WTC11 (cell line): ENCODE results near the gene ATP9B.

Experiments used
- CBFB ChIP-seq: sonication (generic); formaldehyde crosslinking; IDR thresholded peaks from 2 replicates; pipeline ENCODE4 v1.8.1; 2022; ENCODE audit warnings: mild to moderate bottlenecking, low read depth, missing genetic modification reagents
- ETV6 ChIP-seq: sonication (generic); formaldehyde crosslinking; IDR thresholded peaks from 2 replicates; pipeline ENCODE4 v1.8.1; 2022; ENCODE audit warnings: mild to moderate bottlenecking, missing genetic modification reagents
- FOXK1 ChIP-seq: sonication (generic); formaldehyde crosslinking; IDR thresholded peaks from 2 replicates; pipeline ENCODE4 v1.8.0; 2022; ENCODE audit warnings: mild to moderate bottlenecking, moderate library complexity, missing genetic modification reagents
- HMGXB4 ChIP-seq: sonication (generic); formaldehyde crosslinking; IDR thresholded peaks from 2 replicates; pipeline ENCODE4 v1.8.1; 2023; ENCODE audit warnings: mild to moderate bottlenecking, moderate library complexity, missing genetic modification reagents
- IRF2 ChIP-seq: sonication (generic); formaldehyde crosslinking; IDR thresholded peaks from 2 replicates; pipeline ENCODE4 v1.8.0; 2022; ENCODE audit warnings: low read depth, missing genetic modification reagents, borderline replicate concordance
- PREB ChIP-seq: sonication (generic); formaldehyde crosslinking; IDR thresholded peaks from 2 replicates; pipeline ENCODE4 v1.8.1; 2022; ENCODE audit warnings: mild to moderate bottlenecking, missing genetic modification reagents, moderate library complexity, borderline replicate concordance
- SP1 ChIP-seq: sonication (generic); formaldehyde crosslinking; conservative IDR thresholded peaks from 2 replicates; pipeline ENCODE4 v1.8.1; 2022; ENCODE audit warnings: missing genetic modification reagents
- ZNF232 ChIP-seq: sonication (generic); formaldehyde crosslinking; IDR thresholded peaks from 2 replicates; pipeline ENCODE4 v1.8.0; 2022; ENCODE audit warnings: mild to moderate bottlenecking, missing genetic modification reagents
- TF ChIP-seq, protein P1 (sequence below): fragments of 250-450 bp; sonication (Bioruptor Pico); IDR thresholded peaks from 2 replicates; pipeline ENCODE4 v1.9.0; 2021; ENCODE audit warnings: mild to moderate bottlenecking, borderline replicate concordance
- TF ChIP-seq, protein P2 (sequence below): fragments of 200-600 bp; IDR thresholded peaks from 2 replicates; pipeline ENCODE4 v1.8.0; 2022; ENCODE audit warnings: antibody characterized with exemption
- TF ChIP-seq, protein P3 (sequence below): sonication (generic); formaldehyde crosslinking; IDR thresholded peaks from 2 replicates; pipeline ENCODE4 v1.8.1; 2023; ENCODE audit warnings: mild to moderate bottlenecking, missing genetic modification reagents, moderate library complexity
- TF ChIP-seq, protein P4 (sequence below): sonication (generic); formaldehyde crosslinking; conservative IDR thresholded peaks from 2 replicates; pipeline ENCODE4 v1.8.1; 2022; ENCODE audit warnings: mild to moderate bottlenecking, missing genetic modification reagents
- TF ChIP-seq, protein P5 (sequence below): sonication (generic); formaldehyde crosslinking; IDR thresholded peaks from 2 replicates; pipeline ENCODE4 v1.8.1; 2022; ENCODE audit warnings: mild to moderate bottlenecking, moderate library complexity, missing genetic modification reagents
- TF ChIP-seq, protein P6 (sequence below): sonication (generic); formaldehyde crosslinking; IDR thresholded peaks from 2 replicates; pipeline ENCODE4 v1.8.0; 2022; ENCODE audit warnings: missing genetic modification reagents

DNA sequence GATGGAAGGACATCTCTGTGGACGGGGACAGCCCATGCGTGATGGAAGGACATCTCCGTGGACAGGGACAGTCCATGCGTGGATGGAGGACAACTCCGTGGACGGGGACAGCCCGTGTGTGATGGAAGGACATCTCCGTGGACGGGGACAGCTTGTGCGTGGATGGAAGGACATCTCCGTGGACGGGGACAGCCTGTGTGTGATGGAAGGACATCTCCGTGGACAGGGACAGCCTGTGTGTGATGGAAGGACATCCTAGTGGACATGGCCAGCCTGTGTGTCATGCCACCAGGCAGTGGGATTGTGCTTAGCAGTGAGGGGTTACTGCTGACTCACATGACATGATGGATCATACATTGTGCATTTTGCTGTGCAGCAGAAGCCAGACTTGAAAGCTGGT lies 296.5 kb downstream of the ATP9B start:
- no peak for TF ChIP-seq FOXK1
- TF ChIP-seq, protein P1, sequence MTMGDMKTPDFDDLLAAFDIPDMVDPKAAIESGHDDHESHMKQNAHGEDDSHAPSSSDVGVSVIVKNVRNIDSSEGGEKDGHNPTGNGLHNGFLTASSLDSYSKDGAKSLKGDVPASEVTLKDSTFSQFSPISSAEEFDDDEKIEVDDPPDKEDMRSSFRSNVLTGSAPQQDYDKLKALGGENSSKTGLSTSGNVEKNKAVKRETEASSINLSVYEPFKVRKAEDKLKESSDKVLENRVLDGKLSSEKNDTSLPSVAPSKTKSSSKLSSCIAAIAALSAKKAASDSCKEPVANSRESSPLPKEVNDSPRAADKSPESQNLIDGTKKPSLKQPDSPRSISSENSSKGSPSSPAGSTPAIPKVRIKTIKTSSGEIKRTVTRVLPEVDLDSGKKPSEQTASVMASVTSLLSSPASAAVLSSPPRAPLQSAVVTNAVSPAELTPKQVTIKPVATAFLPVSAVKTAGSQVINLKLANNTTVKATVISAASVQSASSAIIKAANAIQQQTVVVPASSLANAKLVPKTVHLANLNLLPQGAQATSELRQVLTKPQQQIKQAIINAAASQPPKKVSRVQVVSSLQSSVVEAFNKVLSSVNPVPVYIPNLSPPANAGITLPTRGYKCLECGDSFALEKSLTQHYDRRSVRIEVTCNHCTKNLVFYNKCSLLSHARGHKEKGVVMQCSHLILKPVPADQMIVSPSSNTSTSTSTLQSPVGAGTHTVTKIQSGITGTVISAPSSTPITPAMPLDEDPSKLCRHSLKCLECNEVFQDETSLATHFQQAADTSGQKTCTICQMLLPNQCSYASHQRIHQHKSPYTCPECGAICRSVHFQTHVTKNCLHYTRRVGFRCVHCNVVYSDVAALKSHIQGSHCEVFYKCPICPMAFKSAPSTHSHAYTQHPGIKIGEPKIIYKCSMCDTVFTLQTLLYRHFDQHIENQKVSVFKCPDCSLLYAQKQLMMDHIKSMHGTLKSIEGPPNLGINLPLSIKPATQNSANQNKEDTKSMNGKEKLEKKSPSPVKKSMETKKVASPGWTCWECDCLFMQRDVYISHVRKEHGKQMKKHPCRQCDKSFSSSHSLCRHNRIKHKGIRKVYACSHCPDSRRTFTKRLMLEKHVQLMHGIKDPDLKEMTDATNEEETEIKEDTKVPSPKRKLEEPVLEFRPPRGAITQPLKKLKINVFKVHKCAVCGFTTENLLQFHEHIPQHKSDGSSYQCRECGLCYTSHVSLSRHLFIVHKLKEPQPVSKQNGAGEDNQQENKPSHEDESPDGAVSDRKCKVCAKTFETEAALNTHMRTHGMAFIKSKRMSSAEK (CRISPR knock-in tag): no peak
- TF ChIP-seq HMGXB4: no peak
- TF ChIP-seq PREB (CRISPR knock-in tag): no peak
- TF ChIP-seq SP1 (CRISPR knock-in tag): no peak
- TF ChIP-seq IRF2: no peak
- no peak for TF ChIP-seq CBFB (CRISPR knock-in tag)
- TF ChIP-seq, protein P2, sequence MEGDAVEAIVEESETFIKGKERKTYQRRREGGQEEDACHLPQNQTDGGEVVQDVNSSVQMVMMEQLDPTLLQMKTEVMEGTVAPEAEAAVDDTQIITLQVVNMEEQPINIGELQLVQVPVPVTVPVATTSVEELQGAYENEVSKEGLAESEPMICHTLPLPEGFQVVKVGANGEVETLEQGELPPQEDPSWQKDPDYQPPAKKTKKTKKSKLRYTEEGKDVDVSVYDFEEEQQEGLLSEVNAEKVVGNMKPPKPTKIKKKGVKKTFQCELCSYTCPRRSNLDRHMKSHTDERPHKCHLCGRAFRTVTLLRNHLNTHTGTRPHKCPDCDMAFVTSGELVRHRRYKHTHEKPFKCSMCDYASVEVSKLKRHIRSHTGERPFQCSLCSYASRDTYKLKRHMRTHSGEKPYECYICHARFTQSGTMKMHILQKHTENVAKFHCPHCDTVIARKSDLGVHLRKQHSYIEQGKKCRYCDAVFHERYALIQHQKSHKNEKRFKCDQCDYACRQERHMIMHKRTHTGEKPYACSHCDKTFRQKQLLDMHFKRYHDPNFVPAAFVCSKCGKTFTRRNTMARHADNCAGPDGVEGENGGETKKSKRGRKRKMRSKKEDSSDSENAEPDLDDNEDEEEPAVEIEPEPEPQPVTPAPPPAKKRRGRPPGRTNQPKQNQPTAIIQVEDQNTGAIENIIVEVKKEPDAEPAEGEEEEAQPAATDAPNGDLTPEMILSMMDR: no peak
- TF ChIP-seq ZNF232 (CRISPR knock-in tag): no peak
- TF ChIP-seq, protein P3, sequence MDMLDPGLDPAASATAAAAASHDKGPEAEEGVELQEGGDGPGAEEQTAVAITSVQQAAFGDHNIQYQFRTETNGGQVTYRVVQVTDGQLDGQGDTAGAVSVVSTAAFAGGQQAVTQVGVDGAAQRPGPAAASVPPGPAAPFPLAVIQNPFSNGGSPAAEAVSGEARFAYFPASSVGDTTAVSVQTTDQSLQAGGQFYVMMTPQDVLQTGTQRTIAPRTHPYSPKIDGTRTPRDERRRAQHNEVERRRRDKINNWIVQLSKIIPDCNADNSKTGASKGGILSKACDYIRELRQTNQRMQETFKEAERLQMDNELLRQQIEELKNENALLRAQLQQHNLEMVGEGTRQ: no peak
- TF ChIP-seq, protein P4, sequence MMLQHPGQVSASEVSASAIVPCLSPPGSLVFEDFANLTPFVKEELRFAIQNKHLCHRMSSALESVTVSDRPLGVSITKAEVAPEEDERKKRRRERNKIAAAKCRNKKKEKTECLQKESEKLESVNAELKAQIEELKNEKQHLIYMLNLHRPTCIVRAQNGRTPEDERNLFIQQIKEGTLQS (CRISPR knock-in tag): no peak
- no peak for TF ChIP-seq ETV6 (CRISPR knock-in tag)
- TF ChIP-seq, protein P5, sequence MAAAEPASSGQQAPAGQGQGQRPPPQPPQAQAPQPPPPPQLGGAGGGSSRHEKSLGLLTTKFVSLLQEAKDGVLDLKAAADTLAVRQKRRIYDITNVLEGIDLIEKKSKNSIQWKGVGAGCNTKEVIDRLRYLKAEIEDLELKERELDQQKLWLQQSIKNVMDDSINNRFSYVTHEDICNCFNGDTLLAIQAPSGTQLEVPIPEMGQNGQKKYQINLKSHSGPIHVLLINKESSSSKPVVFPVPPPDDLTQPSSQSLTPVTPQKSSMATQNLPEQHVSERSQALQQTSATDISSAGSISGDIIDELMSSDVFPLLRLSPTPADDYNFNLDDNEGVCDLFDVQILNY: no peak
- TF ChIP-seq, protein P6, sequence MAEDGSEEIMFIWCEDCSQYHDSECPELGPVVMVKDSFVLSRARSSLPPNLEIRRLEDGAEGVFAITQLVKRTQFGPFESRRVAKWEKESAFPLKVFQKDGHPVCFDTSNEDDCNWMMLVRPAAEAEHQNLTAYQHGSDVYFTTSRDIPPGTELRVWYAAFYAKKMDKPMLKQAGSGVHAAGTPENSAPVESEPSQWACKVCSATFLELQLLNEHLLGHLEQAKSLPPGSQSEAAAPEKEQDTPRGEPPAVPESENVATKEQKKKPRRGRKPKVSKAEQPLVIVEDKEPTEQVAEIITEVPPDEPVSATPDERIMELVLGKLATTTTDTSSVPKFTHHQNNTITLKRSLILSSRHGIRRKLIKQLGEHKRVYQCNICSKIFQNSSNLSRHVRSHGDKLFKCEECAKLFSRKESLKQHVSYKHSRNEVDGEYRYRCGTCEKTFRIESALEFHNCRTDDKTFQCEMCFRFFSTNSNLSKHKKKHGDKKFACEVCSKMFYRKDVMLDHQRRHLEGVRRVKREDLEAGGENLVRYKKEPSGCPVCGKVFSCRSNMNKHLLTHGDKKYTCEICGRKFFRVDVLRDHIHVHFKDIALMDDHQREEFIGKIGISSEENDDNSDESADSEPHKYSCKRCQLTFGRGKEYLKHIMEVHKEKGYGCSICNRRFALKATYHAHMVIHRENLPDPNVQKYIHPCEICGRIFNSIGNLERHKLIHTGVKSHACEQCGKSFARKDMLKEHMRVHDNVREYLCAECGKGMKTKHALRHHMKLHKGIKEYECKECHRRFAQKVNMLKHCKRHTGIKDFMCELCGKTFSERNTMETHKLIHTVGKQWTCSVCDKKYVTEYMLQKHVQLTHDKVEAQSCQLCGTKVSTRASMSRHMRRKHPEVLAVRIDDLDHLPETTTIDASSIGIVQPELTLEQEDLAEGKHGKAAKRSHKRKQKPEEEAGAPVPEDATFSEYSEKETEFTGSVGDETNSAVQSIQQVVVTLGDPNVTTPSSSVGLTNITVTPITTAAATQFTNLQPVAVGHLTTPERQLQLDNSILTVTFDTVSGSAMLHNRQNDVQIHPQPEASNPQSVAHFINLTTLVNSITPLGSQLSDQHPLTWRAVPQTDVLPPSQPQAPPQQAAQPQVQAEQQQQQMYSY (CRISPR knock-in tag): no peak
